Keratinocyte (primary cell): Measurements from ENCODE around the gene TTC33.

Experiments used
- CTCF ChIP-seq, 3 experiments: IDR thresholded peaks in 1 of 3; conservative IDR thresholded peaks in 1 of 3; optimal IDR thresholded peaks in 1 of 3; 2 replicates in 2 of 3; 3 replicates in 1 of 3; pipeline versions ENCODE3 to v1.5.1; 2011; ENCODE audit warnings: low read length in 3 of 3, mild to moderate bottlenecking in 3 of 3, moderate library complexity in 2 of 3, control low read depth in 1 of 3, inconsistent platforms in 1 of 3; ENCODE audit not compliant: insufficient read depth in 2 of 3; ENCODE audit errors: extremely low read depth in 1 of 3
- EZH2 ChIP-seq: IDR thresholded peaks from one replicate; pipeline ENCODE4 v1.6.1; 2012; ENCODE audit warnings: inconsistent platforms, mild to moderate bottlenecking, low read length, moderate library complexity

DNA sequence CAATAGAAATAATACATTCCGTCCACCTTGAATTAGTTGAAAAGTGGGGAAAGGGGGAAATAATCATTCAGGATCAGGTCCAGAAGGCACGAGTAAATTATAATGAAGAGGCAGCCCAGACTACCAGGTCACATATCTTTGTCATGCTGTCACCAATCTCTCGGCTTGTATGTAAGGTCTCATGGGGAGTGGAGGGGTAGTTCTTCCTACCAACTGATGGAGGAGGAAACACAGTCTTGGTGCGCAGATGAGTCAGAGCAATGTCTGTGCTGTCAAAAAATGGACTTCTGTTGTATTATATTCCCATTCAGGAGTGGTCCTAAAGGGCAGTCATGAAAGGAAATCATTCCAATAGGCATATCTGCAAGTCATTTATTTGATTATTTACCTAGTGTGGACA is 240.3 kb downstream of the TTC33 start:
- TF ChIP-seq CTCF (optimal IDR thresholded peaks at IDR 0.05 in 1 of 3, IDR thresholded peaks at IDR 0.05 in 1 of 3, conservative IDR thresholded peaks at IDR 0.05 in 1 of 3; ENCODE audit: extremely low read depth in 1 of 3, insufficient read depth in 2 of 3, low read length in 3 of 3) (no peak), EZH2 (no peak)
